ENCODE results near the gene LDHD. TPM values are rescaled to one million over a fixed set of nuclear protein-coding genes. Genes with fewer than 3 reads are reported as not detected.

The LDHD gene
- total and polyA plus RNA-seq, 9 donors = 2.1 to 25.4 (median 20.7) TPM

- Histone ChIP-seq H3K4me1 (ENCODE audit: insufficient read depth) (no peaks in the 10 kb centered on the region), H3K27ac (no peak overlapping the region), H3K4me3 (no peak overlapping the region), H3K27me3 (no peaks in the 10 kb centered on the region), H3K36me3 (no peaks in the 10 kb centered on the region), H3K9me3 (no peaks in the 10 kb centered on the region)
- TF ChIP-seq POLR2A (IDR thresholded peaks at IDR 0.05) (no peak), EP300 (IDR thresholded peaks at IDR 0.05) (no peak), CTCF (IDR thresholded peaks at IDR 0.05) (no peak)
- 56 to 75% (median 63%) methylated on average over 4 of the region's 4 CpGs for WGBS, 3 donors
- DNase-seq = no peak
- intact Hi-C loops (cut with DNase I) = no loop called here
These were observed 11.3 kb upstream of the LDHD start for GRCh38 chr16:75127713-75128415.

GRCh38 chr16:75122609-75123008 is 6.0 kb upstream of the LDHD start:
- Histone ChIP-seq H3K27me3 (no peaks in the 10 kb centered on the region), H3K27ac (no peak overlapping the region), H3K9me3 (no peaks in the 10 kb centered on the region), H3K4me3 (no peak overlapping the region), H3K4me1 (ENCODE audit: insufficient read depth) (no peaks in the 10 kb centered on the region), H3K36me3 (no peaks in the 10 kb centered on the region)
- TF ChIP-seq EP300 (IDR thresholded peaks at IDR 0.05) (no peak), POLR2A (IDR thresholded peaks at IDR 0.05) (no peak), CTCF (IDR thresholded peaks at IDR 0.05) (no peak)
- intact Hi-C loops (cut with DNase I) = no loop called here
- 63 to 72% (median 71%) methylated on average over 1 of the region's 1 CpG for WGBS, 3 donors
- no peak for DNase-seq

GRCh38 chr16:75121949-75122568 is 5.5 kb upstream of the LDHD start:
- Histone ChIP-seq H3K27ac (no peak overlapping the region), H3K9me3 (no peaks in the 10 kb centered on the region), H3K4me3 (no peak overlapping the region), H3K27me3 (no peaks in the 10 kb centered on the region), H3K36me3 (no peaks in the 10 kb centered on the region), H3K4me1 (ENCODE audit: insufficient read depth) (no peaks in the 10 kb centered on the region)
- DNase-seq = no peak
- 95 to 96% (median 95%) methylated on average over 6 of the region's 6 CpGs for WGBS, 3 donors
- TF ChIP-seq POLR2A (IDR thresholded peaks at IDR 0.05) (no peak), CTCF (IDR thresholded peaks at IDR 0.05) (no peak), EP300 (IDR thresholded peaks at IDR 0.05) (no peak)
- intact Hi-C loops (cut with DNase I) = no loop called here

- Histone ChIP-seq H3K4me3 (no peak overlapping the region), H3K9me3 (no peaks in the 10 kb centered on the region), H3K36me3 (no peaks in the 10 kb centered on the region), H3K27me3 (no peaks in the 10 kb centered on the region), H3K4me1 (ENCODE audit: insufficient read depth) (peaks cover 4% of the 10 kb centered on the region), H3K27ac (no peak overlapping the region)
- WGBS, 3 donors = 39 to 58% (median 45%) methylated on average over 4 of the region's 4 CpGs
- DNase-seq = no peak
- TF ChIP-seq CTCF (IDR thresholded peaks at IDR 0.05) (no peak), POLR2A (IDR thresholded peaks at IDR 0.05) (no peak), EP300 (IDR thresholded peaks at IDR 0.05) (no peak)
- intact Hi-C loops (cut with DNase I) = no loop called here
These were observed 3.7 kb upstream of the LDHD start for GRCh38 chr16:75120253-75120652.
